ENCODE results near the gene EDN2. TPM values are rescaled to one million over a fixed set of nuclear protein-coding genes. Genes with fewer than 3 reads are reported as not detected.

EDN2 gene
- total RNA-seq, 2 experiments from 2014 or later, result not detected

GRCh38 chr1:41532206-41532975 is 47.9 kb upstream of the EDN2 start:
- DNase-seq (no peak), ATAC-seq (ENCODE audit: poor library complexity) (no peak)
- intact Hi-C loops (cut with DNase I, micrococcal nuclease), result no loop called here
- Mint-ChIP-seq H3K36me3 (ENCODE audit: low read depth) (no peaks in the 10 kb centered on the region), H3K9me3 (no peaks in the 10 kb centered on the region), H3K27me3 (no peaks in the 10 kb centered on the region), H3K4me1 (ENCODE audit: low read depth) (no peaks in the 10 kb centered on the region), H3K4me3 (no peak overlapping the region), H3K27ac (no peak overlapping the region)
- ChIA-PET CTCF (no interaction called here), POLR2A (no interaction called here)
- H3K9me3 ChIP-seq (ENCODE audit: control insufficient read depth in 1 of 2, insufficient read depth in 1 of 2, low read length in 2 of 2), result no peaks in the 10 kb centered on the region
- no peaks in the 10 kb centered on the region for H3K4me1 ChIP-seq (ENCODE audit: insufficient read depth, low read length)
- no peak overlapping the region for H3K27ac ChIP-seq (ENCODE audit: low read depth in 1 of 2, low read length in 2 of 2)
- no peak overlapping the region for H3K4me3 ChIP-seq (ENCODE audit: low read length)
- TF ChIP-seq, protein P1, sequence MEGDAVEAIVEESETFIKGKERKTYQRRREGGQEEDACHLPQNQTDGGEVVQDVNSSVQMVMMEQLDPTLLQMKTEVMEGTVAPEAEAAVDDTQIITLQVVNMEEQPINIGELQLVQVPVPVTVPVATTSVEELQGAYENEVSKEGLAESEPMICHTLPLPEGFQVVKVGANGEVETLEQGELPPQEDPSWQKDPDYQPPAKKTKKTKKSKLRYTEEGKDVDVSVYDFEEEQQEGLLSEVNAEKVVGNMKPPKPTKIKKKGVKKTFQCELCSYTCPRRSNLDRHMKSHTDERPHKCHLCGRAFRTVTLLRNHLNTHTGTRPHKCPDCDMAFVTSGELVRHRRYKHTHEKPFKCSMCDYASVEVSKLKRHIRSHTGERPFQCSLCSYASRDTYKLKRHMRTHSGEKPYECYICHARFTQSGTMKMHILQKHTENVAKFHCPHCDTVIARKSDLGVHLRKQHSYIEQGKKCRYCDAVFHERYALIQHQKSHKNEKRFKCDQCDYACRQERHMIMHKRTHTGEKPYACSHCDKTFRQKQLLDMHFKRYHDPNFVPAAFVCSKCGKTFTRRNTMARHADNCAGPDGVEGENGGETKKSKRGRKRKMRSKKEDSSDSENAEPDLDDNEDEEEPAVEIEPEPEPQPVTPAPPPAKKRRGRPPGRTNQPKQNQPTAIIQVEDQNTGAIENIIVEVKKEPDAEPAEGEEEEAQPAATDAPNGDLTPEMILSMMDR (IDR thresholded peaks at IDR 0.05), result no peak
- H3K27me3 ChIP-seq (ENCODE audit: control insufficient read depth in 1 of 2, insufficient read depth in 2 of 2, low read length in 2 of 2), result no peaks in the 10 kb centered on the region
- H3K36me3 ChIP-seq (ENCODE audit: insufficient read depth, low read length), result peaks cover 4% of the 10 kb centered on the region

- H3K4me1 ChIP-seq (ENCODE audit: insufficient read depth, low read length), result no peaks in the 10 kb centered on the region
- H3K27ac Mint-ChIP-seq, result no peak overlapping the region
- H3K27ac ChIP-seq (ENCODE audit: low read depth in 1 of 2, low read length in 2 of 2), result no peak overlapping the region
- H3K27me3 Mint-ChIP-seq, result no peaks in the 10 kb centered on the region
- no peak overlapping the region for H3K4me3 Mint-ChIP-seq
- no peaks in the 10 kb centered on the region for H3K36me3 Mint-ChIP-seq (ENCODE audit: low read depth)
- ChIA-PET POLR2A (no interaction called here), CTCF (interaction anchor here (0.5 kb wide), 1 partner anchor 1391 kb away, joined by 3 read pairs; no protein-coding TSS in a partner anchor)
- no peak overlapping the region for H3K4me3 ChIP-seq (ENCODE audit: low read length)
- no peaks in the 10 kb centered on the region for H3K9me3 Mint-ChIP-seq
- H3K4me1 Mint-ChIP-seq (ENCODE audit: low read depth), result no peaks in the 10 kb centered on the region
- peaks cover 0 to 4% of the 10 kb centered on the region in 2 experiments for H3K9me3 ChIP-seq (ENCODE audit: control insufficient read depth in 1 of 2, insufficient read depth in 1 of 2, low read length in 2 of 2)
- ATAC-seq (ENCODE audit: poor library complexity) (no peak), DNase-seq (no peak)
- TF ChIP-seq, protein P1 (IDR thresholded peaks at IDR 0.05), result no peak
- H3K36me3 ChIP-seq (ENCODE audit: insufficient read depth, low read length), result peaks cover 4% of the 10 kb centered on the region
- intact Hi-C loops (cut with DNase I, micrococcal nuclease), result no loop called here
- H3K27me3 ChIP-seq (ENCODE audit: control insufficient read depth in 1 of 2, insufficient read depth in 2 of 2, low read length in 2 of 2), result no peaks in the 10 kb centered on the region
Observed at GRCh38 chr1:41530411-41530810, 45.9 kb upstream of the EDN2 start.

DNA sequence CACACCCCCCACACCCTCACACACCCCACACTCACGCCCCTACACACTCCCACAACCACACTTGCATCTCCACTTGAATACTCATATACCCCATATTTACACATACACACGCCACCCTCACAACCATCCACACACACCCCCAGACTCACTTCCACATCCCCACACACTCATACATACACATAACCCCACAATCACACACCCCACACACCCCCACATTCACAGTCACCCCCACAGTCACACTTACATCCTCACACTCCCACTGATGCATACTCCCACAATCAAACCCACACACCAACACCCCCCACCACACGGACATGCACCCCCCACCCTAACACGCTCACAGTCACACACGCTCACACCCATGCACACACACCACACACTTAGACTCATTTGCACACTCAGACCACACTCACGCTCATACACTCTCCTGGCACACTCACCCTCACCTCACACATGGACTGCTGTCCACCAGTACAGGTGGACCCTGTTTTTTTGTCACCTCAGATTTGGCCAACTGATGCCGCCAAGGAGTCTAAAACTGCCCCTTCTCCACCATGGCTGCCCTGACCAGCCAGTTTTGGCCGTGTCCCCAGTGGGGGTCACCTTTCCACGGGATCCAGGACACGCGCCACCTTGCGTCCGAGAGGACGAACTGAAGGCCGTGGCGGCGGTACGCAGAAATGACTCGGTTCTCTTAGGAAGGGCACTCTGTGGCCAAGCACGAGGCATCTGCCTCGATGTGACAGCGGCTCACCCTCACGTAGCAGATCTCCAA is 45.3 kb upstream of the EDN2 start:
- DNase-seq (no peak), ATAC-seq (ENCODE audit: poor library complexity) (no peak)
- intact Hi-C loops (cut with DNase I, micrococcal nuclease), result no loop called here
- H3K4me3 Mint-ChIP-seq, result no peak overlapping the region
- no peaks in the 10 kb centered on the region for H3K9me3 Mint-ChIP-seq
- no peak overlapping the region for H3K27ac Mint-ChIP-seq
- no peak overlapping the region for H3K27ac ChIP-seq (ENCODE audit: low read depth in 1 of 2, low read length in 2 of 2)
- H3K27me3 ChIP-seq (ENCODE audit: control insufficient read depth in 1 of 2, insufficient read depth in 2 of 2, low read length in 2 of 2), result no peaks in the 10 kb centered on the region
- H3K4me3 ChIP-seq (ENCODE audit: low read length), result no peak overlapping the region
- H3K36me3 ChIP-seq (ENCODE audit: insufficient read depth, low read length), result peaks cover 3% of the 10 kb centered on the region
- no peaks in the 10 kb centered on the region for H3K36me3 Mint-ChIP-seq (ENCODE audit: low read depth)
- TF ChIP-seq, protein P1 (IDR thresholded peaks at IDR 0.05), result no peak
- POLR2A ChIA-PET, result no interaction called here
- peaks cover 0 to 4% of the 10 kb centered on the region in 2 experiments for H3K9me3 ChIP-seq (ENCODE audit: control insufficient read depth in 1 of 2, insufficient read depth in 1 of 2, low read length in 2 of 2)
- H3K4me1 ChIP-seq (ENCODE audit: insufficient read depth, low read length), result no peaks in the 10 kb centered on the region
- H3K4me1 Mint-ChIP-seq (ENCODE audit: low read depth), result no peaks in the 10 kb centered on the region
- no peaks in the 10 kb centered on the region for H3K27me3 Mint-ChIP-seq
- CTCF ChIA-PET, result interaction anchor here (0.5 kb wide), 1 partner anchor 1391 kb away, joined by 3 read pairs; no protein-coding TSS in a partner anchor

All from CD4-positive, alpha-beta T cell (primary cell).